GM21825 (cell line): ENCODE measurements around the gene HIBADH.
"Not testable (repeated sequence)": the region's sequence is repeated elsewhere in the genome, so short reads cannot be mapped to it uniquely, and the experiment has no call there.

Source experiments
- ATAC-seq: cut with Tn5 transposase; IDR thresholded peaks from one replicate; pipeline ENCODE4 v1.9.1; 2021; ENCODE audit warnings: mild to moderate bottlenecking, moderate library complexity; ENCODE audit not compliant: unreplicated experiment

Gene HIBADH

DNA sequence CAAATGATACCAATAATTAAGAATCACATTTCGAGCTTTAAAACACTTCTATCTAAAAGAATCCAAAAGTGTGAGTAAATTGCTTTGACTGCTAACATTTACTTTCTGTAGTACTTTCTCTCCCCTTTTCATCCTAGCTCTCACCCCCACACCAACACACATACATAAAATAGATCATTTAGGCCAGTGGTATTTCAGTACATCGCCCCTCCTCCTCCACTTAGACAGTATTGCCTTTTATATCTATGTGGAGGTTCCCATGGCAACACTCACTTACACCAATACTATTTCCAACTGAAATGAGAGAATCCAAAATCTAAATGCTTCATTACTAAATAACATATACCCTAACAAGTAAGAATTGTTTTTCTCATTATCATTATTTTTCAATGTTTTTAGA, 58.9 kb downstream of the HIBADH start:
- no peak for ATAC-seq

DNA sequence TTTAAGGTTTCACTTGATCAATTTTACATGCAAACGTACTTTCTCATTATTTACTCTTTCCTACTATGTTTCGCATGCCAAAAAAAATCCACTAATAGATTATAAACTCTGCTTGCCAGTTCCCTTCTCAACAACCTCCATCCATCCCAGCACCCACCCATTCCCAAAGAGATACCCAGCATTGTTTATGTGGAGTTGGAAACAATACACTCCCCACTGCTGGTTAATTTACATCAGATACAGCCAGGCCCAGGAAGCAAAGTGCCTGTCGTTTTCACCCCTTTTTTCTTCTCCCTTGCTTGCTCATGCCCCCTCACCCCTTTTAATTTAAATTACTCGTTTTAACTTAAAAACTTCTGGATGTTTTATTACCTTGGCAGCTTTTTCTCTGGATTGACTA, 59.9 kb downstream of the HIBADH start:
- no peak for ATAC-seq

DNA sequence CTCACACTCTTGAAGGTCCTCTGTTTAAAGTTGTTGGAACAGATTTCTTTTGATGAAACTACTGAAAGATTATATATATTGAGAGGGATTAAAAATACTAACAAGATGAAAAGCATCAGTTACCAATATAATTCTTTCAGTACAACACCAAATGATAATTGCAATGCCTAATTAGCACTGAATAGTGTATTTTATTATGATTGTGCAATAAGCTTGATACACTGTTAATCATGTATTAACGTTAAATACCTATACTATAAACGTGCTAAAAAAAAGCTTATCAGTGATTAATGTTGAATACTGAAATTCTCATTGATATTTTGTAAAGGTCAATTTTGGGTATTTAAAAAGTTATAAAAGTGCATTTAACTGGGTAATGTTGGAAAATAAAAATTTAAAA, 61.5 kb downstream of the HIBADH start:
- ATAC-seq = no peak

DNA sequence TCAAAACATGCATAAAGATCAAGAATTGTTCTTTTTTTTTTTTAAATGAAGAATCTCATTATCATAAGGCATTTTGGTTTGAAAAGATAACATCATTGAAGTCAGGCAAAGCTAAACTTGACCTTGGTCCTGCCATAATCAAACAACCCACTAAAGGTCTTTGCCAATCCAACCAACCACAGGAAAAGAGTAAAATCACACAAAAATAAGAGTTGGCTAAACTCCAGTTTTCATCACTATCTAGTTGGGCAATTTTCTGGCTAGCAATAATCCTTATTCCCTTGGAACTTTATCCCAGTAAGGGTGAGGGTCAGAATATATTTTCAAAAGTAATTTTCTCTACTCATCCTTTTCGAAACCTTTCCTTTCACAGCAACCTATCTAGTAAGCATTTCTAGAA, 62.4 kb downstream of the HIBADH start:
- ATAC-seq = no peak

DNA sequence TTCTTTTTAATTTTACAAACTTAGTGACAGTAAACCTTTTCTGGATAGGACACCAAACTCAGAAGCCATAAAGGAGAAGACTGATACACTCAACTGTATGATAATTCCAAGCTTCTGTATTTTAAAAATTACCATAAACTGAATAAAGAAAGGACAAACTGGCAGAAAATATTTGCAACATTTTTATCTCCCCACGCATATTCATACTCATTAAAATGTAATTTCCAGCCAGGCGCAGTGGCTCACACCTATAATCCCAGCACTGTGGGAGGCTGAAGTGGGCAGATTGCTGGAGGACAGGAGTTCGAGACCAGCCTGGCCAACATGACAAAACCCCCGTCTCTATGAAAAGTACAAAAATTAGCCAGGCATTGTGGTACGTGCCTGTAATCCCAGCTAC, 67.7 kb downstream of the HIBADH start:
- no peak for ATAC-seq

DNA sequence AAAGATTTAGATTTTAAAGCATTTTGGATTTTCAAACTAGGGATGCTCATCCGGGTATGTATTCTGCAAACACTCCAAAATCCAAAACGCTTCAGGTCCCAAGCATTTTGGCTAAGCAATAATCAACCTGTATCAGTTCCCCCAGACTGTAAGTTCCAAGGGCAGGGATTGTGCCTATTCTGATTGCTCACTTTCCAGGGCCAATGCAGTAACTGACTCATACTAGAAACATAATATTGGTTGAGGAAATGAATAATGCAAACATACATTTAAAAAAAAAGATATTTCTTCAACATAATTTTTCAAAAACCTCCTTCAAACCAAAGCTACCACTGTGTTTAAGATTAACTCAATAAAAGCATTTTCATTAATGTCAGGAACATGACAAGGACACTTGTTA, 69.5 kb downstream of the HIBADH start:
- no peak for ATAC-seq

DNA sequence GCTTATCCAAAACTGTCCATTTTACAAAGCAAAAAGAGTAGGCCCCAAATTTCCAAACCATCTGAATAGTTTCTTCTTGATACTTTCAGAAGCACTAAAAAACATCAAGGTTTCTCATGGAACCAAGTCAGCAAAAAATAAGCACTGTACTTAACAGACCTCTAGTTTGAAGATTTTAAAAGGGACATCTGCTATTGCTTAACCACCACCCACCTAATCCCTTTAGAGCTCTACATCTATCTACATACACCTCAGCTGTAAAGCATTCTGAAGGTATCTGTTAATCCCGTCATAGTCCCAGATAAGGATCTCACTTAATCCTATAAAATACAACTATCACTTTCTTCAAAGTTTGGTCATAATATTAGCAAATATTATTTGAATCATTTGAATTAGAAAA, 72.3 kb downstream of the HIBADH start:
- ATAC-seq = no peak

DNA sequence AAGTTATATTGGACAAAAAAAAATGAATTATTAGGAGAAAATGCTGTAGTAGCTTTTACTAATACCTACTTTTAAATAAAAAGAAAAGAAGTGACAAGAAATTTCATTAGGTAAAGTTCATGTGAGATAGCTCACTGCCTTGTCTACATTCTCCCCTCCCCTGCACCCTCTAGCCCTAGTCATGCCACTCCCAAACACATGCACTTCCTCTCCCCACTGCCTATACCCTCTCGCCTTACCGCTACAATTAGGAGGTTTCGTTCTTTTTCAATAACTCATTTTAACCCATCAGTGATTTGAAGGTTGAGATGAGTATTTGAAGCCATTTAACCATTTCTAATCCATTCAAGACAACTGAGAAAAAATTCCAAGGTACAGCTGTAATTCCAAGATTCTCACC, 75.3 kb downstream of the HIBADH start:
- ATAC-seq = no peak

DNA sequence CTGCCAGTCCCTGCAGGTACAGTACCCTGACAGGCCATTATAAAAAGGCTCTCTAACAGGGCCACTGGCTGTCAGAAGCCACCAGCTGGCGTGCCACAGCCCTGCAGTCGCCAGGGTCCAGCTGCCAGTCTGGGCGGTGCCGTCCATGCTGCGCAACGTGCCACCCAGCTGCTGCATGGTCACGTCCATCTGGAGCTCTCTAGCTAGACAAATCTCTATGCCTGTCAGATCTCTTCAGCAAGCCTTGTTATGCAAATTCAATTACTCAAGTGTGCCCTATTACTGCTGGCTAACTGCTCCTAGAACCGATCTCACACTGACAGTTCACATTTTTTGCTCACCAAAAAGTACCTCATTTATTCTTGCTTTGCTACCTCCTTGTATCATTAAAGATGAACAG, 75.9 kb downstream of the HIBADH start:
- peak; percentile 88 for ATAC-seq

DNA sequence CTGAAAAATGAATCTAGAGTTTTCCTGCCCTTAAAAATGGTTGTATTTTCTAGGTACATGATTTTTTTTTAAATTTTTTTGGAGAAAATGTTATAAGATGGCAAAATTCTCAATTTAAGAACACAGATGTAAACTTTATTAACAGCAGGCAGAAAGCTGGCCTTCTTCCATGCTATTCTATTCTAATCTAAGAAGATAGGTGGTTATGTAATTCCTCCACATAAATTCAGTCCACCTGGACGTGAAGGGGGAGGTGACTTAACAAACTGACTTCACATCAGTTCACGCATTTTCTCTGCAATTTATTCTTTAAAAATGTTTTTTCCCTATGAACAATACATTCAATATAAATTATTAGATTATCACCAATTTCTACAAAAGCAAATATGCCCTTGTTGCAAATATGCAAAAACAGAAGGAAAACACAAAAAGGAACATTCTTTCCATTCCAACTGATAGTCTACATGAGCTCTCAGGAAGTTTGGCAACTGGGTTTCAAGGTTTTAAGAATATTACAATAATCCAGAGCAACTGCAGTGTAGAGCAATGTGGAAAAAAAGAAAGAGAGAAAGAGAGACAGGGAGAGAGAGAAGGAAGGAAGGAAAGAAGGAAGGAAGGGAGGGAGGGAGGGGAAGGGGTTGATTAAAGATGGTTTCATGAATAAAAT, 76.8 kb downstream of the HIBADH start:
- ATAC-seq = no peak

DNA sequence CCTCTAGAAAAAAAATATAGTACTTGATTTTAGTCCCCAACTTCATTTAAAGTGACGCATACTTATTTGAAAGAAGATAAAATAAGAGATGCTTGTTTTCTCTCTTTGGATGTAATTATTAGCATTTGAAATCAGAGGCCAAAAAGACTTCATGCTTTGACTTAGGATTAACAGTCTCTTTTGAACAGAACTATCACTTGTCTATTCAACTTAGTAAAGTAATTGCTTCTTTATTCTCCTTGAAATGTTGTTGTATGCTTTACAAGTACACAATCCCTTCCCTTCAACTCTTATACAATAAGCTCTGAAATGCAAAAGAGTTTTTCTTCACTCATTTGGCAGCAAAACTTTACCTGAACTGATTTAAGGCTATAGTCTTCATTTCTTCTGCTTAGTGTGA, 80.8 kb downstream of the HIBADH start:
- no peak for ATAC-seq

DNA sequence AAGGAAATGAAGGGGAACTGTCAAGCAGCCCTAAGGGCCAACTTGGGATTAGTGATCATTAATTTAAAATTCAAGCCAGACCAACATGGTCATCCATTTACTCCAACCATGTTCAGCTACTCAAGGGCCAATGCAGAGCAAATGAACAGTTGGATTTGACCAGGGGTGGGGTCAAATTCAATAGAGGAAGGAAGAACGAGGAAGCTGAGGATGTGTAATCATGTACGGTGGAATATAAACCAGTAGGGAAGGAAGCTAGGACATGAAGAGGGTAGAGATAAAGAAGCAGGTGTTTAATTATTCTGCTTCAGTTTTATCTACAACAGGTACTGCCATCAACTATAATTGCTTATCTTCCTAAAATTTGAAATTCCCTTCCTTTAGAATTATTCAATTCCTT, 81.6 kb downstream of the HIBADH start:
- ATAC-seq = no peak

DNA sequence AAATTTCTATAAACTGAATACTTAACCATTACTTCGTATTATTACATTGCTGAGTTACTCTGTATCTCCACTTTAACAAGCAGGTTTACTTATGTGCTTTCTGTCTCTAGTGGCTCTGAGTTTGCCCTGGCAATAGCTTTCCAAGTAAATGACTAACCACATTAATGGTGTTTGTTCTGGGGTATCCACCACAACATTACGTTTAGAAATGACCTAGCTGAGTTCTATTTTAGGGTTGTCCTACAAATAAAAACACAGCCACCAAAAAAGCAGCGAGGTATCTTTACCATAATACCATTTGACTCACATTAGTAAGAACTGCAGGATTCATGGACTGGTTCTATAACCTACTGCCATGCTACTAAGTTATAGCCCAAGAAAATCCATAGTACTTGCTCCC, 83.1 kb downstream of the HIBADH start:
- no peak for ATAC-seq

DNA sequence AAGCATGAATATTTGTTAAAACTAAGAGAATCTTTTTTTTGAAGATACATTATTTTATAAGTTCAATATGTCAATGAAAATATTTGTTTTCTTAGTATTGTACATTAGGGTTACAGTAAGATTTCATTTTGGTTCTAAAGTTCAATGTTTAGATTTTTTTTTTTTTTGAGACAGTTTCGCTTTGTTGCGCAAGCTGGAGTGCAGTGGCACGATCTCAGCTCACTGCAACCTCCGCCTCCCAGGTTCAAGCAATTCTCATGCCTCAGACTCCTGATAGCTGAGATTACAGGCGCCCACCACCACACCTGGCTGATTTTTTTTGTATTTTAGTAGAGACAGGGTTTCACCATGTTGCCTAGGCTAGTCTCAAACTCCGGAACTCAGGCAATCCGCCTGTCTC, 84.5 kb downstream of the HIBADH start:
- not testable (repeated sequence) for ATAC-seq

DNA sequence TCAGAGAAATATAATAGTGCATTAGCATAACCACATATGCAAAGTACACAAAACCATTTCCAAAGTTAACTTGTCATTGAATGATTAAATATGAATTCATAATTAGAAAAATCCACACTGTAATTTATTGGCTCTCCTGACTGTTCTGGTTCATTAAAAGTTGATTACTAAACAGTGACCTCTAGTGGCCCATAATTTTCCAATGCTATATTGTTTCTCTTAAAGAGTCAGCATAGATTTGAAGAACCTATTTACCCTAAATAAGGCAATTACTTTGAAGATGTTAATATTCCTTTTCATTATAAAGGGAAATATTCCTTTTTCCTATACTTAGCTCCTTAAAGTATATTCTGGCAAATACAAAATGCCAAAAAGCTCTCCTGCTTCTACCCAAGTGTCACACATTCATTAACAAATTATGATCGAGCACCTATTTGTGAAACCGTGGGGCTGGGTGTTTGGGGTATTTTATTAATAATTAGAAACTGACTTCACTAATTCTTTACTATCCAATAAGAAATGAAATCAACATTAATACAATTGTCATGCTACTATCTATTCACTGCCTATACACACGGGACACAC, 86.2 kb downstream of the HIBADH start:
- ATAC-seq = no peak

DNA sequence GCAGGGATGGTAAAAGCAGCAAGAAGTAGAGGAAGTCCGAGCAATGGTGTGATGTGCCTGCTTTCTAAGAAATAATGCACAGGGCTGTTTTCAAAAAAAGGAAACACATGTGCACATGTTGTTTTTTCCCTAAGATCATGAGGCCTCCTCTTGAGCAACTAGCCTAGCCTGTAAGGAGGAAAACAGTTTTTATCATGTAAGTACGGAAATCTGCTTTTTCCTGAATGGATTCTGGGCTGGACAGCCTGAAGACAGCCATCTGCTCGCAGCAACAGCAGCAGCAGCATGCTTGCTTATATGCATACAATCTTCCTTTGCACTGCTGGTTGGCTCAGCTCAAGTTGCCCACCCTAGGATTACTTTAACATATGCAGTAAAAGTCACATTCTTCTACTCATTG, 87.1 kb downstream of the HIBADH start:
- ATAC-seq = no peak

DNA sequence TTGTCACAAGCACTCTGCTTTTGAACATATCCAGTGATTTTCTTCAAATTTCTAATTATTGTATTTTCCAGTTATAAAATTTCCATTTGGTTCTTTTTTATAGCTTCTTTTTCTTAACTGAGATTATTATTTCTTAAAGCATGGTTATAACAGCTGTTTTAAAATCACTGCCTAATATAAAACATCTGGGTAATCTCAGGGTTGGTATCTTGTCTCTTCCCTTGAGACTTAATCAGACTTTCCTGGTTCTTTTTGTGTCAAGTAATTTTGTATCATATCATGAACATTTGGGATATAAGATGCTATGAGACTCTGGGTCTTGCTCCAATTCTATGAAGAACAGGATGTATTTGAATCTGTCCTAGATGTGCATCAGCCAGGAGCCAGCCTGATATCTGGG, 93.6 kb downstream of the HIBADH start:
- no peak for ATAC-seq

DNA sequence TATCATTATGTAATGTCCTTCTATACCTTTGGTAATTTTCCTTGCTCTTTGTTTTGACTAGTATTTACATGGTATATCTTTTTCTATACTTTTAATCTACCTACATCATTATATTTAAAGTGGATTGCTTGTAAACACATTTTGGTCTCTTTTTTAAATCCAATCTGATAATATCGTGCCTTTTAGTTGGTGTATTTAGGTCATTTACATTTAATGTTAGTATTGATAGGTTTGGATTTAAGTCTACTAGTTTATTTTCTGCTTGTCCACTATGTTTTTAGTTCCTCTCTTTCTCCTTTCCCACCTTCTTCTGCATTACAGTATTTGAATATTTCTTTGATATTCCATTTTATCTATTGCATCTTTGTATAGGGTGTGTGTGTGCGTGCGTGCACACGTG, 95.4 kb downstream of the HIBADH start:
- ATAC-seq = no peak

DNA sequence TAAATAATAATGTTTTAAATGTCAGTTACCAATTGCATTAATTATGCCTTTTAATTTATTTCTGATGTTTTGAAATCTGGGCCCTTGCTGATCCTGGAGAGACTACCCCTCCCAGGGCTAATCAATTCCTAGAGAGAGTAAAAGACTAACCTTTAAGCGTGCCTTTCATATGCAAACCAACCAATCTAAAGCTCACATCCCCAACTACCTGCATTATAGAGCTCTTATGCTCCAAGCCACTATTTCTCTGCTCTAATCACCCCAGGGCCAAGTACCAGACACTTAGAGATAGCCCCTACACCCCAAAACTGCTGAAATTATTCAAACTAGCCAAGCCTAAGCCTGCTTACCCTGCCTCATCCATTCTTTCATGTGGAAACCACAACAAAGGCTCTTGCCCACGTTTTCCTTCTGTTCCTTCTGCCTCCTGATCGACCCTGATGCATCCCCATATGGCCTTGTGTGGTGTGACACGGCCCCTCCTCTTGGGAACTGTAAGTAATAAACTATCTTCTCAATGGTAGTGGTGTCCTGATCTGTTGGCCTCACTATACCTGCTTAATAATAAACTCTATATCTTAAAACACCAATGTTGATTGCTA, 97.7 kb downstream of the HIBADH start:
- no peak for ATAC-seq

DNA sequence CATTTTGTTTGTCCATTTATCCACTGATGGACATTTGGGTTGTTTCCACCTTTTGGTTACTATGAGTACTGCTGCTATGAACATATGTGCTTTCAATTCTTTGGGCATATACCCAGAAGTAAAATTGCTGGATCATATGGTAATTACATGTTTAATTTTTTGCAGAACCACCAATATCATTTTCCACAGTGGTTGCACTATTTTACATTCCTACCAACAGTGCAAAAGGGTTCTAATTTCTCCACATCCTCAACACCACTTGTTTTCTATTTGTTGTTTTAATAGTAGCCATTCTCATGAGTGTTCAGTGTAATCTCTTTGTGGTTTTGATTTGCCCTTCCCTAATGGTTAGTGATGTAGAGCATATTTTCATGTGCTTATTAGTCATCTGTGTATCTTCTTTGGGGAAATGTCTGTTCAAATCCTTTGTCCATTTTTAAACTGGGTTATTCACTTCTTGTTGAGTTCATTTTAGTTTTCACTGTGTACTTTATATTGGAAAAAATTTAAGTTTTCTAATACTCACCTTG, 101.9 kb downstream of the HIBADH start:
- no peak for ATAC-seq

DNA sequence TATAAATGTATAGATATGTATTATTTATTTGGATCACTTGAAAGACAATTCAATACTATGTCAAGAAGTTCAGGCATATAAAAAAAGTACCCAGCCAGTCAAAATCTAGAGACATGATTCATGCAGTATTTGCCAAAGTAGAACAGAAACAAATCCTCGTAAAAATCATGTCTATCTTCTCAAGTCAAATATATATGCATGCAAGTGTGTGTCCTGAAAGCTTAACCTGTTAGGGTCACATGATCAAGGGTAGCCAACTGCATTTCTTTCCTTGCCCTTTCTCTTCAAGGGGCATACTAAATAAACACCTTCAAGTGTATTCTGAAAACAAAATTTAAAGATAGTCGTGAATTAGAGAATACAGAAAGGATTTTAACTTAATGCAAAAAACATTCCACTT, 107.0 kb downstream of the HIBADH start:
- ATAC-seq = no peak

DNA sequence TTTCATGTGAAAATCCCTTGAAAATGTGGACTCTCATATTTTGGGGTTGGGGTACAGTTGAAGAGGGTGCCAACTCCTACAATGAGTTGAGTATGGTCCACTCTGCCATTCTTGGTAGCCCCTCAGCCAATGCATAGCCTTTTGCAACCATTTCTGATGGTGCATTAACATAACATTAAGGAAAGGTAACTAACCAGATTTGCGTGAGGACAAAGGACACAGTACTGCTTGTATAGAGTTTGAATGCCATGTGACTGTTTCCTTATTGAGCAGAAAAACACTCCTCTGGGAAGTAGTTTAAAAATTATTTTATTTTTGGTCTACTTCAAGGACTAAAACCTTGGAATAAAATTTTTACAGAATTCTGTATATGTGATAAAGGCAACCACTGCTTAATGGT, 107.9 kb downstream of the HIBADH start:
- ATAC-seq = no peak

DNA sequence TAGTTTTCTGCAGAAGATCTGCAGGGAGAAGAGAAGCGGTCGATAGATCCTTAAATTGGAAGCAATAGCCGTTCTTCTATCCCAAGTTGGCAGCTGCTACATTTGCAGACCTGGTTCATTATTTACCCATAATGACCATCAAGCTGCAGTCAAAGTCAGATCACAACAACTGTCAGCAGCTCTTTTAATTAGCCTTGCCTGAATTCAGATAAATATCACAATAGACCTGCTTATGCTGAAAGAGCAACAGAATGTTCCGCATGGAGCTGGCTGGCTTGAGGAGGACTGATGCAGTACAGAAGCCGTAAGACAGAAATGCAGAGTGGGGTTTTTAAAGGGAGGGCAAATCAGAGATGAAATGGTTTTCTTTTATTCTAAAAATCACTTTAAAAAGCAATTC, 109.4 kb downstream of the HIBADH start:
- no peak for ATAC-seq
